Measurements from ENCODE around the gene PEX26. TPM values are rescaled to one million over a fixed set of nuclear protein-coding genes. Genes with fewer than 3 reads are reported as not detected.
A peak's percentile ranks its signal among the peaks of the same experiment; 100 is the strongest.

The PEX26 gene
- total and polyA plus RNA-seq, 2 of the 13 experiments (the other 11 are each of a cell fraction or from before 2014, with no cell fraction given), result 10.6 to 25.1 TPM

- no peak; the same call in 1 of the 2 replicates for TF ChIP-seq ZNF280D (CRISPR knock-in tag; IDR thresholded peaks at IDR 0.05)
- peak; percentile 49; the same call in 1 of the 2 replicates for TF ChIP-seq ZNF710 (CRISPR knock-in tag; IDR thresholded peaks at IDR 0.05; ENCODE audit: borderline replicate concordance)
- no peak for TF ChIP-seq SCMH1 (CRISPR knock-in tag; IDR thresholded peaks at IDR 0.05; ENCODE audit: borderline replicate concordance)
- TF ChIP-seq ZNF510 (CRISPR knock-in tag; IDR thresholded peaks at IDR 0.05; ENCODE audit: low read depth), result no peak
- no peak for TF ChIP-seq THAP8 (CRISPR knock-in tag; IDR thresholded peaks at IDR 0.05; ENCODE audit: borderline replicate concordance)
- TF ChIP-seq GTF3A (CRISPR knock-in tag; conservative IDR thresholded peaks at IDR 0.05), result no peak
- TF ChIP-seq HOXA5 (CRISPR knock-in tag; IDR thresholded peaks at IDR 0.05), result no peak; the same call in 1 of the 2 replicates
- no peak for TF ChIP-seq ZFYVE20 (CRISPR knock-in tag; IDR thresholded peaks at IDR 0.05; ENCODE audit: borderline replicate concordance, low read depth)
- TF ChIP-seq IRF1 (CRISPR knock-in tag; IDR thresholded peaks at IDR 0.05; ENCODE audit: low read depth), result no peak
- no peak for TF ChIP-seq ZSCAN30 (CRISPR knock-in tag; IDR thresholded peaks at IDR 0.05)
- no peak for TF ChIP-seq ZNF367 (CRISPR knock-in tag; IDR thresholded peaks at IDR 0.05; ENCODE audit: borderline replicate concordance)
- no peak for TF ChIP-seq CEBPG (CRISPR knock-in tag; IDR thresholded peaks at IDR 0.05)
- no peak for TF ChIP-seq HNRNPH1 (optimal IDR thresholded peaks at IDR 0.05; ENCODE audit: low read depth, low read length)
- no peak for TF ChIP-seq SMAD3 (CRISPR knock-in tag; IDR thresholded peaks at IDR 0.05)
- no peak for TF ChIP-seq ZNF20 (CRISPR knock-in tag; IDR thresholded peaks at IDR 0.05)
- peak; percentile 55; the same call in 1 of the 2 replicates for TF ChIP-seq HDAC2 (CRISPR knock-in tag; IDR thresholded peaks at IDR 0.05)
- TF ChIP-seq CHCHD3 (CRISPR knock-in tag; IDR thresholded peaks at IDR 0.05), result no peak
- peak; percentile 14; the same call in 1 of the 2 replicates for TF ChIP-seq NCOA2 (CRISPR knock-in tag; IDR thresholded peaks at IDR 0.05)
- TF ChIP-seq RFXAP (CRISPR knock-in tag; IDR thresholded peaks at IDR 0.05; ENCODE audit: borderline replicate concordance), result no peak; the same call in none of the 2 replicates
- no peak for TF ChIP-seq HNRNPUL1 (IDR thresholded peaks at IDR 0.05; ENCODE audit: low read depth, low read length)
- TF ChIP-seq TEAD2 (CRISPR knock-in tag; IDR thresholded peaks at IDR 0.05), result no peak
- no peak for TF ChIP-seq PCBP2 (optimal IDR thresholded peaks at IDR 0.05; ENCODE audit: low read depth, low read length, poor library complexity, severe bottlenecking)
- no peak; the same call in 1 of the 2 replicates for TF ChIP-seq ZNF878 (CRISPR knock-in tag; IDR thresholded peaks at IDR 0.05)
- no peak for TF ChIP-seq SATB2 (CRISPR knock-in tag; IDR thresholded peaks at IDR 0.05)
Observed at GRCh38 chr22:18077639-18078328, at the start of gene PEX26 (continued).
